Neutrophil (primary cell): Measurements from ENCODE around the gene LHFPL4.
A peak's percentile ranks its signal among the peaks of the same experiment; 100 is the strongest.

Source experiments
- H3K27ac ChIP-seq: fragments of 200-600 bp; sonication (generic); 2 replicates; pipeline ENCODE4 v1.5.1; 2016; ENCODE audit warnings: mild to moderate bottlenecking, moderate library complexity
- H3K27me3 ChIP-seq: fragments of 200-600 bp; sonication (generic); 2 replicates; pipeline ENCODE4 v1.6.0; 2016; ENCODE audit warnings: mild to moderate bottlenecking
- H3K36me3 ChIP-seq: fragments of 200-600 bp; sonication (generic); 2 replicates; pipeline ENCODE4 v1.5.1; 2017
- H3K4me1 ChIP-seq, 2 experiments: fragments of 200-600 bp in 1 of 2; sonication (generic) in 1 of 2; 1 replicate in 1 of 2; 2 replicates in 1 of 2; pipeline versions ENCODE4 v1.5.1 to v1.6.1; 2013 to 2016; ENCODE audit warnings: low read depth in 1 of 2, low read length in 1 of 2, mild to moderate bottlenecking in 1 of 2, moderate library complexity in 1 of 2; ENCODE audit not compliant: control insufficient read depth in 1 of 2, insufficient read depth in 1 of 2
- H3K4me3 ChIP-seq, 2 experiments: fragments of 200-600 bp in 1 of 2; sonication (generic) in 1 of 2; 1 replicate in 1 of 2; 2 replicates in 1 of 2; pipeline ENCODE4 v1.5.1; 2013 to 2016; ENCODE audit warnings: low read depth in 1 of 2, low read length in 1 of 2, mild to moderate bottlenecking in 1 of 2, moderate library complexity in 1 of 2
- H3K9me3 ChIP-seq: fragments of 200-600 bp; sonication (generic); 2 replicates; pipeline ENCODE4 v1.5.1; 2016
- CTCF ChIP-seq: fragments of 200-600 bp; sonication (generic); IDR thresholded peaks from 2 replicates; pipeline ENCODE4 v1.5.1; 2016; ENCODE audit warnings: antibody characterized with exemption

Gene LHFPL4

GRCh38 chr3:9503283-9503682 lies 50.3 kb downstream of the LHFPL4 start:
- TF ChIP-seq CTCF, result peak; percentile 80
- no peak overlapping the region for H3K27ac ChIP-seq
- no peak overlapping the region for H3K4me3 ChIP-seq
- H3K27me3 ChIP-seq, result peaks cover 59% of the 10 kb centered on the region
- no peaks in the 10 kb centered on the region for H3K36me3 ChIP-seq
- no peaks in the 10 kb centered on the region for H3K4me1 ChIP-seq
- H3K9me3 ChIP-seq, result no peaks in the 10 kb centered on the region

- no peaks in the 10 kb centered on the region for H3K9me3 ChIP-seq
- peaks cover 46% of the 10 kb centered on the region for H3K27me3 ChIP-seq
- H3K4me3 ChIP-seq, result no peak overlapping the region
- H3K27ac ChIP-seq, result no peak overlapping the region
- H3K4me1 ChIP-seq, result no peaks in the 10 kb centered on the region
- no peak for TF ChIP-seq CTCF
- no peaks in the 10 kb centered on the region for H3K36me3 ChIP-seq
These were observed 52.4 kb downstream of the LHFPL4 start for GRCh38 chr3:9501226-9501625.

- peaks cover 46% of the 10 kb centered on the region for H3K27me3 ChIP-seq
- H3K4me3 ChIP-seq, result no peak overlapping the region
- H3K36me3 ChIP-seq, result no peaks in the 10 kb centered on the region
These were observed 53.2 kb downstream of the LHFPL4 start for GRCh38 chr3:9500108-9501050.

GRCh38 chr3:9499455-9500107 lies 54.0 kb downstream of the LHFPL4 start:
- peaks cover 46% of the 10 kb centered on the region for H3K27me3 ChIP-seq

More at GRCh38 chr3:9500108-9501050, 53.2 kb downstream of the LHFPL4 start:
- no peaks in the 10 kb centered on the region for H3K9me3 ChIP-seq
- no peak for TF ChIP-seq CTCF
- H3K4me1 ChIP-seq, result no peaks in the 10 kb centered on the region
- no peak overlapping the region for H3K27ac ChIP-seq

GRCh38 chr3:9498781-9499180 lies 54.8 kb downstream of the LHFPL4 start:
- Histone ChIP-seq H3K27ac (no peak overlapping the region), H3K4me1 (no peaks in the 10 kb centered on the region), H3K27me3 (peaks cover 46% of the 10 kb centered on the region), H3K36me3 (no peaks in the 10 kb centered on the region), H3K9me3 (no peaks in the 10 kb centered on the region), H3K4me3 (no peak overlapping the region)
- TF ChIP-seq CTCF, result no peak

More at GRCh38 chr3:9499455-9500107, 54.0 kb downstream of the LHFPL4 start:
- TF ChIP-seq CTCF, result no peak
- Histone ChIP-seq H3K9me3 (no peaks in the 10 kb centered on the region), H3K27ac (no peak overlapping the region), H3K36me3 (no peaks in the 10 kb centered on the region), H3K4me3 (no peak overlapping the region), H3K4me1 (no peaks in the 10 kb centered on the region)
